ENCODE results near the gene ELF2. TPM values are rescaled to one million over a fixed set of nuclear protein-coding genes. Genes with fewer than 3 reads are reported as not detected.
"Not testable (repeated sequence)": the region's sequence is repeated elsewhere in the genome, so short reads cannot be mapped to it uniquely, and the experiment has no call there.

The ELF2 gene
- total RNA-seq, 1 donor from 2014 or later: 25.1 TPM

DNA sequence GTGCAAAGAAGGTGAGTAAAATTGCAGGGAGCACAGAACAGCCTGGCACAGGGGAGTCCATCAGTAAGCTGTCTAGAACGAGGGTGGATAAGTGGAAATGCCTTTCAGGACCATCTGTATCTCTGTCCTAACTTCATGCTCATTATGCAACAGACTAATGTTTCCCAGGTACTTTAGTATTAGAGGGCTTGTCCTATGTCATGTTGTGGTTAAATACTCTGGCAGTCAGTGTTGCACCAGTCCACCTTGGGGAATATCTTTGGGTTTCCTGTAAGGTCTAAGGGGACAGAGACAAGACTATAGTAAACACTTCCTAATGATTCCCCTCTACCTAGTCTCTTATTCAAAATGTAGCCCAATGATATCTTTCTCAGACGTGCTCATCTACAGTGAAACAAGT is 140.1 kb downstream of the ELF2 start:
- Histone ChIP-seq H3K9me3 (ENCODE audit: insufficient read depth, low read depth, low read length) (no peaks in the 10 kb centered on the region), H3K27ac (ENCODE audit: low read depth, low read length) (no peak overlapping the region), H3K9ac (ENCODE audit: low read length) (no peak overlapping the region), H3K4me3 (ENCODE audit: insufficient read depth, low read depth, low read length) (no peak overlapping the region), H4K20me1 (ENCODE audit: insufficient read depth, low read length) (peaks cover 92% of the 10 kb centered on the region), H3K36me3 (ENCODE audit: insufficient read depth, low read length) (no peaks in the 10 kb centered on the region), H3K27me3 (ENCODE audit: insufficient read depth, low read length) (no peaks in the 10 kb centered on the region), H3K4me1 (ENCODE audit: insufficient read depth, low read length) (no peaks in the 10 kb centered on the region), H2AFZ (ENCODE audit: low read depth, low read length) (no peak overlapping the region), H3K4me2 (ENCODE audit: low read length) (no peak overlapping the region), H3K79me2 (ENCODE audit: insufficient read depth, low read length) (peaks cover 98% of the 10 kb centered on the region)
- H3K4me3 Mint-ChIP-seq (ENCODE audit: unreplicated experiment): no peak overlapping the region
- no peaks in the 10 kb centered on the region for H3K27me3 Mint-ChIP-seq (ENCODE audit: low read depth, unreplicated experiment)
- TF ChIP-seq, protein P1, sequence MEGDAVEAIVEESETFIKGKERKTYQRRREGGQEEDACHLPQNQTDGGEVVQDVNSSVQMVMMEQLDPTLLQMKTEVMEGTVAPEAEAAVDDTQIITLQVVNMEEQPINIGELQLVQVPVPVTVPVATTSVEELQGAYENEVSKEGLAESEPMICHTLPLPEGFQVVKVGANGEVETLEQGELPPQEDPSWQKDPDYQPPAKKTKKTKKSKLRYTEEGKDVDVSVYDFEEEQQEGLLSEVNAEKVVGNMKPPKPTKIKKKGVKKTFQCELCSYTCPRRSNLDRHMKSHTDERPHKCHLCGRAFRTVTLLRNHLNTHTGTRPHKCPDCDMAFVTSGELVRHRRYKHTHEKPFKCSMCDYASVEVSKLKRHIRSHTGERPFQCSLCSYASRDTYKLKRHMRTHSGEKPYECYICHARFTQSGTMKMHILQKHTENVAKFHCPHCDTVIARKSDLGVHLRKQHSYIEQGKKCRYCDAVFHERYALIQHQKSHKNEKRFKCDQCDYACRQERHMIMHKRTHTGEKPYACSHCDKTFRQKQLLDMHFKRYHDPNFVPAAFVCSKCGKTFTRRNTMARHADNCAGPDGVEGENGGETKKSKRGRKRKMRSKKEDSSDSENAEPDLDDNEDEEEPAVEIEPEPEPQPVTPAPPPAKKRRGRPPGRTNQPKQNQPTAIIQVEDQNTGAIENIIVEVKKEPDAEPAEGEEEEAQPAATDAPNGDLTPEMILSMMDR (IDR thresholded peaks at IDR 0.05; ENCODE audit: insufficient read depth, low read depth, low read length): no peak
- TF ChIP-seq EZH2 (IDR thresholded peaks at IDR 0.05; ENCODE audit: insufficient read depth, low read length): no peak
- peak overlapping the region; percentile 44 for H3K27ac Mint-ChIP-seq (ENCODE audit: unreplicated experiment)
- H3K36me3 Mint-ChIP-seq (ENCODE audit: low read depth, unreplicated experiment): peaks cover 24% of the 10 kb centered on the region
- no peak for FAIRE-seq
- H3K4me1 Mint-ChIP-seq (ENCODE audit: low read depth, unreplicated experiment): peaks cover 34% of the 10 kb centered on the region
- no peak for DNase-seq (ENCODE audit: low read depth)
- no peaks in the 10 kb centered on the region for H3K9me3 Mint-ChIP-seq (ENCODE audit: unreplicated experiment)

GRCh38 chr4:139035650-139036049 is 141.4 kb downstream of the ELF2 start:
- Mint-ChIP-seq H3K36me3 (ENCODE audit: low read depth, unreplicated experiment) (peaks cover 23% of the 10 kb centered on the region), H3K27me3 (ENCODE audit: low read depth, unreplicated experiment) (no peaks in the 10 kb centered on the region), H3K4me3 (ENCODE audit: unreplicated experiment) (peak overlapping the region; percentile 17), H3K4me1 (ENCODE audit: low read depth, unreplicated experiment) (peaks cover 37% of the 10 kb centered on the region), H3K9me3 (ENCODE audit: unreplicated experiment) (no peaks in the 10 kb centered on the region), H3K27ac (ENCODE audit: unreplicated experiment) (no peak overlapping the region)
- Histone ChIP-seq H3K4me3 (ENCODE audit: insufficient read depth, low read depth, low read length) (no peak overlapping the region), H3K4me2 (ENCODE audit: low read length) (no peak overlapping the region), H3K9ac (ENCODE audit: low read length) (no peak overlapping the region), H3K27me3 (ENCODE audit: insufficient read depth, low read length) (no peaks in the 10 kb centered on the region), H3K4me1 (ENCODE audit: insufficient read depth, low read length) (no peaks in the 10 kb centered on the region), H2AFZ (ENCODE audit: low read depth, low read length) (no peak overlapping the region), H3K36me3 (ENCODE audit: insufficient read depth, low read length) (no peaks in the 10 kb centered on the region), H4K20me1 (ENCODE audit: insufficient read depth, low read length) (peaks cover 94% of the 10 kb centered on the region), H3K9me3 (ENCODE audit: insufficient read depth, low read depth, low read length) (no peaks in the 10 kb centered on the region), H3K79me2 (ENCODE audit: insufficient read depth, low read length) (peaks cover 98% of the 10 kb centered on the region), H3K27ac (ENCODE audit: low read depth, low read length) (no peak overlapping the region)
- FAIRE-seq: no peak
- no peak for DNase-seq (ENCODE audit: low read depth)
- no peak for TF ChIP-seq EZH2 (IDR thresholded peaks at IDR 0.05; ENCODE audit: insufficient read depth, low read length)
- TF ChIP-seq, protein P1 (IDR thresholded peaks at IDR 0.05; ENCODE audit: insufficient read depth, low read depth, low read length): no peak

DNA sequence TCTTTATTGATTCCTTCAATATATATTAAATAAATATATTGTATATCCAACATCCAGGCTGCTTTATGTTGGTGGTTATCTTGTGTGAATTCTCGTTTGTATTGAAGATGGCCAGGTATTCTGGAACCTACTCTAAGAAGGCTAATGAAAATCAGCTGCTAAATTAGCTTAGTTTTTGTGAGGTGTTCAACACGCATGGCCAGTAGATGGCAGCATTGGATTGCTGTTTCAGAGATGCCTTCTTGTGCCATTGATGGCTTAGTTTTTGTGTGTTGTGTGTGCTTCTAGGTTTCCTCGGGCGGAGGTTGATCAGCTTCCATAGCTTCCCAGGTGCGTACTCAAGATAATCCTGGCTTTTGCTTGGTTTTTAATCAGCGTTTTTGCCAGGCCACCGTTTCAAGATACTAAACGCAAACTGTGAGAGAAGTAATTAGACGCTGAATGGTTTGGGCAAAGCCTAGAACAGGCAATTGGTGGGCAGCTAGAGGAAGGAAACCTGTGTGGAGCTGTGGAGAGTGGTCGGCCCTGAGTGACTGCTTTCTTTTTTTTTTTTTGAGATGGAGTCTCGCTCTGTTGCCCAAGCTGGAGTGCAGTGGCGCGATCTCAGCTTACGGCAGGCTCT is 146.3 kb downstream of the ELF2 start:
- Histone ChIP-seq H3K9ac (ENCODE audit: low read length) (peak overlapping the region; percentile 4), H3K79me2 (ENCODE audit: insufficient read depth, low read length) (peaks cover 97% of the 10 kb centered on the region), H3K36me3 (ENCODE audit: insufficient read depth, low read length) (no peaks in the 10 kb centered on the region), H3K4me3 (ENCODE audit: insufficient read depth, low read depth, low read length) (no peak overlapping the region), H3K4me1 (ENCODE audit: insufficient read depth, low read length) (no peaks in the 10 kb centered on the region), H3K27ac (ENCODE audit: low read depth, low read length) (no peak overlapping the region), H3K9me3 (ENCODE audit: insufficient read depth, low read depth, low read length) (no peaks in the 10 kb centered on the region), H3K4me2 (ENCODE audit: low read length) (no peak overlapping the region), H2AFZ (ENCODE audit: low read depth, low read length) (no peak overlapping the region), H3K27me3 (ENCODE audit: insufficient read depth, low read length) (no peaks in the 10 kb centered on the region), H4K20me1 (ENCODE audit: insufficient read depth, low read length) (peaks cover 98% of the 10 kb centered on the region)
- H3K27ac Mint-ChIP-seq (ENCODE audit: unreplicated experiment): peak overlapping the region; percentile 10
- no peaks in the 10 kb centered on the region for H3K9me3 Mint-ChIP-seq (ENCODE audit: unreplicated experiment)
- peaks cover 35% of the 10 kb centered on the region for H3K4me1 Mint-ChIP-seq (ENCODE audit: low read depth, unreplicated experiment)
- FAIRE-seq (peak; percentile 67), DNase-seq (ENCODE audit: low read depth) (peak; percentile 59)
- TF ChIP-seq, protein P1 (IDR thresholded peaks at IDR 0.05; ENCODE audit: insufficient read depth, low read depth, low read length): peak; percentile 90
- no peak for TF ChIP-seq EZH2 (IDR thresholded peaks at IDR 0.05; ENCODE audit: insufficient read depth, low read length)
- H3K36me3 Mint-ChIP-seq (ENCODE audit: low read depth, unreplicated experiment): peaks cover 12% of the 10 kb centered on the region
- peak overlapping the region; percentile 67 for H3K4me3 Mint-ChIP-seq (ENCODE audit: unreplicated experiment)
- H3K27me3 Mint-ChIP-seq (ENCODE audit: low read depth, unreplicated experiment): no peaks in the 10 kb centered on the region

DNA sequence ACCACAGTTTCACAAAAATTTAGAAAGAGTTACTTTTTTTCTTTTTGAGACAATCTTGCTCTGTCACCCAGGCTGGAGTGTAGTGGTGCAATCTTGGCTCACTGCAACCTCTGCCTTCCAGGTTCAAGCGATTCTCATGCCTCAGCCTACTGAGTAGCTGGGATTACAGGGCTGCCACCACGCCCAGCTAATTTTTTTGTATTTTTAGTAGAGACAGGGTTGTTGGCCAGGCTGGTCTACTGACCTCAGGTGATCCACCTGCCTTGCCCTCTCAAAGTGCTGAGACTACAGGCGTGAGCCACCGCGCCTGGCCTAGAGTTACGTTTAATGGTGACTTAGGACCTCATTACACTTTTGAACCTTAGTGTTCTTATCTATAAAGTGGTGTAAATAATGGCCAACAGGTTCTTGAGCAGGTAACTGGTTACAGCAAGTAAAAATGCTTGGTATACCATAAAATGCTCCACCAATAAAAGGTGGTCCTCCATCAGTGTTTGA is 147.1 kb downstream of the ELF2 start:
- H3K27me3 ChIP-seq (ENCODE audit: insufficient read depth, low read length); H3K27ac ChIP-seq (ENCODE audit: low read depth, low read length); DNase-seq (ENCODE audit: low read depth); H3K9me3 ChIP-seq (ENCODE audit: insufficient read depth, low read depth, low read length); FAIRE-seq; H3K27me3 Mint-ChIP-seq (ENCODE audit: low read depth, unreplicated experiment); H3K36me3 Mint-ChIP-seq (ENCODE audit: low read depth, unreplicated experiment); H3K36me3 ChIP-seq (ENCODE audit: insufficient read depth, low read length); H3K4me3 ChIP-seq (ENCODE audit: insufficient read depth, low read depth, low read length); H3K4me2 ChIP-seq (ENCODE audit: low read length); H3K27ac Mint-ChIP-seq (ENCODE audit: unreplicated experiment); H2AFZ ChIP-seq (ENCODE audit: low read depth, low read length); H3K4me1 ChIP-seq (ENCODE audit: insufficient read depth, low read length); H3K4me3 Mint-ChIP-seq (ENCODE audit: unreplicated experiment); H3K9me3 Mint-ChIP-seq (ENCODE audit: unreplicated experiment); H3K9ac ChIP-seq (ENCODE audit: low read length): not testable (repeated sequence)
- Histone ChIP-seq H4K20me1 (ENCODE audit: insufficient read depth, low read length) (peaks cover 98% of the 10 kb centered on the region), H3K79me2 (ENCODE audit: insufficient read depth, low read length) (peaks cover 97% of the 10 kb centered on the region)
- peaks cover 33% of the 10 kb centered on the region for H3K4me1 Mint-ChIP-seq (ENCODE audit: low read depth, unreplicated experiment)
